DOHH2 (cell line): ENCODE data around the gene SYNCRIP.
"Not testable (repeated sequence)": the region's sequence is repeated elsewhere in the genome, so short reads cannot be mapped to it uniquely, and the experiment has no call there.

Experiments used
- H3F3A ChIP-seq: fragments of 200-600 bp; sonication (generic), shearing (Covaris generic); 2 replicates; pipeline ENCODE4 v1.6.0; 2016; ENCODE audit warnings: antibody characterized with exemption, mild to moderate bottlenecking; ENCODE audit not compliant: control insufficient read depth, insufficient read depth
- H3K27ac ChIP-seq: fragments of 200-600 bp; sonication (generic); 2 replicates; pipeline ENCODE4 v1.5.1; 2014; ENCODE audit warnings: low read depth, mild to moderate bottlenecking, low read length, moderate library complexity
- H3K27me3 ChIP-seq: fragments of 200-600 bp; sonication (generic); 2 replicates; pipeline ENCODE4 v1.6.1; 2014; ENCODE audit warnings: mild to moderate bottlenecking, low read length, mixed read lengths; ENCODE audit not compliant: control insufficient read depth
- H3K36me3 ChIP-seq: fragments of 200-600 bp; sonication (generic); 2 replicates; pipeline ENCODE4 v1.6.1; 2014; ENCODE audit warnings: mild to moderate bottlenecking, low read length, moderate library complexity, mixed read lengths; ENCODE audit not compliant: control insufficient read depth
- H3K4me1 ChIP-seq: fragments of 200-600 bp; sonication (generic); 2 replicates; pipeline ENCODE4 v1.6.1; 2014; ENCODE audit warnings: mild to moderate bottlenecking, low read length, mixed read lengths; ENCODE audit not compliant: control insufficient read depth
- H3K4me2 ChIP-seq: fragments of 200-600 bp; sonication (generic); 2 replicates; pipeline ENCODE4 v1.6.0; 2014; ENCODE audit warnings: mild to moderate bottlenecking, low read length, moderate library complexity
- H3K4me3 ChIP-seq: fragments of 200-600 bp; sonication (generic); 2 replicates; pipeline ENCODE4 v1.5.1; 2014; ENCODE audit warnings: mild to moderate bottlenecking, low read length, mixed read lengths
- H3K79me2 ChIP-seq: fragments of 200-600 bp; sonication (generic); 2 replicates; pipeline ENCODE4 v1.6.1; 2014; ENCODE audit warnings: mild to moderate bottlenecking, low read length, mixed read lengths; ENCODE audit not compliant: control insufficient read depth
- H3K9me2 ChIP-seq: fragments of 200-600 bp; sonication (generic); replicated peaks from 2 replicates; pipeline ENCODE4 v1.6.1; 2014; ENCODE audit warnings: mild to moderate bottlenecking, low read length, mixed read lengths; ENCODE audit not compliant: control insufficient read depth
- H3K9me3 ChIP-seq: fragments of 200-600 bp; sonication (generic); 2 replicates; pipeline ENCODE4 v1.6.1; 2014; ENCODE audit warnings: antibody characterized with exemption, low read length, mixed read lengths; ENCODE audit not compliant: control insufficient read depth, insufficient read depth
- H4K20me1 ChIP-seq: fragments of 200-600 bp; sonication (generic); 2 replicates; pipeline ENCODE4 v1.6.0; 2014; ENCODE audit warnings: low read depth, mild to moderate bottlenecking, antibody characterized with exemption, low read length, moderate library complexity; ENCODE audit not compliant: control insufficient read depth, insufficient read depth
- CTCF ChIP-seq: fragments of 200-600 bp; sonication (generic); IDR thresholded peaks from one replicate; pipeline ENCODE4 v1.5.1; 2014; ENCODE audit warnings: antibody characterized with exemption, mild to moderate bottlenecking, low read depth, low read length; ENCODE audit not compliant: poor library complexity, severe bottlenecking
- EZH2phosphoT487 ChIP-seq: fragments of 200-600 bp; sonication (generic); IDR thresholded peaks from 2 replicates; pipeline ENCODE4 v1.6.1; 2017; ENCODE audit warnings: borderline replicate concordance, mild to moderate bottlenecking, antibody characterized with exemption, low read length, moderate library complexity, mixed read lengths

Gene SYNCRIP

GRCh38 chr6:85685713-85686112, 43.0 kb upstream of the SYNCRIP start:
- Histone ChIP-seq H3K27ac (no peak overlapping the region), H3K4me2 (no peak overlapping the region), H3K79me2 (peaks cover 17% of the 10 kb centered on the region), H3K4me3 (no peak overlapping the region), H3K9me3 (no peaks in the 10 kb centered on the region), H3K4me1 (no peaks in the 10 kb centered on the region), H3K36me3 (peaks cover 4% of the 10 kb centered on the region), H4K20me1 (no peaks in the 10 kb centered on the region), H3K27me3 (no peaks in the 10 kb centered on the region), H3K9me2 (no peaks in the 10 kb centered on the region), H3F3A (no peaks in the 10 kb centered on the region)
- TF ChIP-seq EZH2phosphoT487 = no peak
- TF ChIP-seq CTCF = no peak

GRCh38 chr6:85684809-85685171, 42.1 kb upstream of the SYNCRIP start:
- Histone ChIP-seq H3K27me3 (no peaks in the 10 kb centered on the region), H3K27ac (no peak overlapping the region), H3K4me2 (no peak overlapping the region), H3K4me1 (peaks cover 7% of the 10 kb centered on the region), H3F3A (no peaks in the 10 kb centered on the region), H4K20me1 (no peaks in the 10 kb centered on the region), H3K9me3 (no peaks in the 10 kb centered on the region), H3K36me3 (peaks cover 6% of the 10 kb centered on the region), H3K4me3 (no peak overlapping the region), H3K79me2 (peaks cover 27% of the 10 kb centered on the region), H3K9me2 (no peaks in the 10 kb centered on the region)
- TF ChIP-seq EZH2phosphoT487 = no peak
- no peak for TF ChIP-seq CTCF

- no peaks in the 10 kb centered on the region for H3K9me2 ChIP-seq
- peaks cover 11% of the 10 kb centered on the region for H3K36me3 ChIP-seq
- peaks cover 9% of the 10 kb centered on the region for H3K4me1 ChIP-seq
- H3K27ac ChIP-seq = no peak overlapping the region
- H3K4me3 ChIP-seq = no peak overlapping the region
- peaks cover 32% of the 10 kb centered on the region for H3K79me2 ChIP-seq
- H3K4me2 ChIP-seq = no peak overlapping the region
- TF ChIP-seq CTCF (no peak), EZH2phosphoT487 (no peak)
- no peaks in the 10 kb centered on the region for H3F3A ChIP-seq
- H3K9me3 ChIP-seq = no peaks in the 10 kb centered on the region
- no peaks in the 10 kb centered on the region for H3K27me3 ChIP-seq
- no peaks in the 10 kb centered on the region for H4K20me1 ChIP-seq
These were observed 41.6 kb upstream of the SYNCRIP start for GRCh38 chr6:85684133-85684808.

- H3F3A ChIP-seq = peaks cover 15% of the 10 kb centered on the region
- peaks cover 53% of the 10 kb centered on the region for H3K79me2 ChIP-seq
- H3K9me2 ChIP-seq, H3K9me3 ChIP-seq, H3K4me3 ChIP-seq, H3K4me1 ChIP-seq, H3K4me2 ChIP-seq, H3K27ac ChIP-seq, H3K27me3 ChIP-seq: not testable (repeated sequence)
- peaks cover 12% of the 10 kb centered on the region for H4K20me1 ChIP-seq
- H3K36me3 ChIP-seq = peaks cover 31% of the 10 kb centered on the region
These were observed 39.2 kb upstream of the SYNCRIP start for GRCh38 chr6:85681899-85682298.
